CD4-positive, alpha-beta T cell (primary cell): Measurements from ENCODE around the gene C10orf67. TPM values are rescaled to one million over a fixed set of nuclear protein-coding genes. Genes with fewer than 3 reads are reported as not detected.
"Not testable (repeated sequence)": the region's sequence is repeated elsewhere in the genome, so short reads cannot be mapped to it uniquely, and the experiment has no call there.

Experiments used
- ATAC-seq: fragments of 200-7000 bp; cut with Tn5 transposase; one replicate; pipeline ENCODE4 v1.10.0; 2022; ENCODE audit warnings: mild to moderate bottlenecking; ENCODE audit not compliant: poor library complexity
- CTCF ChIA-PET: fragments of 350-600 bp; sonication (Branson Sonifier 250); formaldehyde crosslinking; loops from one replicate; lab custom pipeline; 2021; ENCODE audit warnings: antibody characterized with exemption, inconsistent platforms; lab: Charles Lee
- POLR2A ChIA-PET: fragments of 350-600 bp; sonication (Branson Sonifier 250); formaldehyde crosslinking; loops from one replicate; lab custom pipeline; 2021; ENCODE audit warnings: antibody characterized with exemption, inconsistent platforms; lab: Charles Lee
- DNase-seq, 14 experiments: peaks; one replicate each; pipeline ENCODE4 v3.0.0-alpha.2; 2013 to 2020; ENCODE audit warnings: mixed read lengths in 2 of 14
- H3K27ac ChIP-seq, 2 donors: one replicate each; pipeline versions ENCODE4 v1.5.1 to v1.7.0; 2013; ENCODE audit warnings: low read length in 2 of 2, low read depth in 1 of 2, mild to moderate bottlenecking in 1 of 2
- H3K27me3 ChIP-seq, 2 experiments: 1 replicate in 1 of 2; 2 replicates in 1 of 2; pipeline versions ENCODE4 v1.6.1 to v1.7.0; 2013; ENCODE audit warnings: low read length in 2 of 2, control low read depth in 1 of 2, mild to moderate bottlenecking in 1 of 2, moderate library complexity in 1 of 2; ENCODE audit not compliant: insufficient read depth in 2 of 2, control insufficient read depth in 1 of 2
- H3K36me3 ChIP-seq: one replicate; pipeline ENCODE4 v1.6.1; 2013; ENCODE audit warnings: low read length, control low read depth; ENCODE audit not compliant: insufficient read depth
- H3K4me1 ChIP-seq: one replicate; pipeline ENCODE4 v1.6.1; 2013; ENCODE audit warnings: low read length, control low read depth; ENCODE audit not compliant: insufficient read depth
- H3K4me3 ChIP-seq: one replicate; pipeline ENCODE4 v1.5.1; 2013; ENCODE audit warnings: mild to moderate bottlenecking, low read length, moderate library complexity
- H3K9me3 ChIP-seq, 2 experiments: 1 replicate in 1 of 2; 2 replicates in 1 of 2; pipeline versions ENCODE4 v1.6.1 to v1.7.0; 2013; ENCODE audit warnings: low read length in 2 of 2, mild to moderate bottlenecking in 2 of 2, control low read depth in 1 of 2, moderate library complexity in 1 of 2; ENCODE audit not compliant: control insufficient read depth in 1 of 2, insufficient read depth in 1 of 2
- H3K27ac Mint-ChIP-seq: one replicate; pipeline ENCODE4 v1.8.0; 2020; ENCODE audit warnings: mixed read lengths
- H3K27me3 Mint-ChIP-seq: one replicate; pipeline ENCODE4 v1.8.0; 2021; ENCODE audit warnings: mixed read lengths
- H3K36me3 Mint-ChIP-seq: one replicate; pipeline ENCODE4 v1.8.0; 2021; ENCODE audit warnings: low read depth, mixed read lengths
- H3K4me1 Mint-ChIP-seq: one replicate; pipeline ENCODE4 v1.8.0; 2021; ENCODE audit warnings: low read depth, mixed read lengths
- H3K4me3 Mint-ChIP-seq: one replicate; pipeline ENCODE4 v1.8.0; 2020; ENCODE audit warnings: mild to moderate bottlenecking, mixed read lengths
- H3K9me3 Mint-ChIP-seq: one replicate; pipeline ENCODE4 v1.8.0; 2020; ENCODE audit warnings: mixed read lengths
- intact Hi-C, 2 experiments: fragments of 100-400 bp; cut with DNase I in 1 of 2; cut with micrococcal nuclease in 1 of 2; formaldehyde crosslinking; loops; one replicate each; pipeline versions ENCODE4 v1.15.1 to v1.9.0; 2023 to 2025; cut with DNase I, micrococcal nuclease
- total RNA-seq, 174 experiments: library from RNA in 2 of 174; stranded (reverse) in 2 of 174; gene quantifications; one replicate each; pipeline ENCODE4 v1.2.3 and lab custom pipeline; 2021 to 2026
- TF ChIP-seq, protein P1 (sequence below): fragments of 200-600 bp; IDR thresholded peaks from one replicate; pipeline ENCODE4 v1.8.0; 2022; ENCODE audit warnings: antibody characterized with exemption, mild to moderate bottlenecking

The C10orf67 gene
- total RNA-seq, 2 experiments from 2014 or later, result not detected

DNA sequence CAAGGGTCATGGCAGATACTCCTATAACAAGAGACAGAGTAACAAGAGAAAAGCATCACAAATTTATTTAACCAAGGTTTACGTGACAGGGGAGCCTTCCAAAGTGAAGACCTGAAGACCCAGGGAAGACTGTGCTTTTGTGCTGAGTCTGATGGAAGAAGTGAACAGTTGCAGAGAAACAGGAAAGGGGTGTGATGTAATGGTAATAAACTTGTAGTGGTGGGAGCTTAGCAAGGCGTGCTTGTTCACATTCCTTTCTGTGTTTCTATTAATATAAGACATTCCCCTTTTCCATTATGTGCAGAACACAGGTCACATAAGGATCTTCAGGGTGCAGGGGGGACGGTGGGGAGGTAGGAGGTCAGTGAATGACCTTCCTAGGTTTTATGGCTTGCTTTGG is 25.5 kb upstream of the C10orf67 start:
- ChIA-PET POLR2A (no interaction called here), CTCF (no interaction called here)
- Histone ChIP-seq H3K9me3 (no peaks in the 10 kb centered on the region), H3K4me1 (peaks cover 34% of the 10 kb centered on the region), H3K27ac (no peak overlapping the region), H3K4me3 (no peak overlapping the region), H3K36me3 (no peaks in the 10 kb centered on the region), H3K27me3 (no peaks in the 10 kb centered on the region)
- H3K9me3 Mint-ChIP-seq, result no peaks in the 10 kb centered on the region
- no peaks in the 10 kb centered on the region for H3K36me3 Mint-ChIP-seq
- intact Hi-C loops, result no loop called here
- no peak overlapping the region for H3K4me3 Mint-ChIP-seq
- peak overlapping the region; percentile 2 for H3K27ac Mint-ChIP-seq
- peaks cover 44% of the 10 kb centered on the region for H3K4me1 Mint-ChIP-seq
- H3K27me3 Mint-ChIP-seq, result no peaks in the 10 kb centered on the region
- TF ChIP-seq, protein P1, sequence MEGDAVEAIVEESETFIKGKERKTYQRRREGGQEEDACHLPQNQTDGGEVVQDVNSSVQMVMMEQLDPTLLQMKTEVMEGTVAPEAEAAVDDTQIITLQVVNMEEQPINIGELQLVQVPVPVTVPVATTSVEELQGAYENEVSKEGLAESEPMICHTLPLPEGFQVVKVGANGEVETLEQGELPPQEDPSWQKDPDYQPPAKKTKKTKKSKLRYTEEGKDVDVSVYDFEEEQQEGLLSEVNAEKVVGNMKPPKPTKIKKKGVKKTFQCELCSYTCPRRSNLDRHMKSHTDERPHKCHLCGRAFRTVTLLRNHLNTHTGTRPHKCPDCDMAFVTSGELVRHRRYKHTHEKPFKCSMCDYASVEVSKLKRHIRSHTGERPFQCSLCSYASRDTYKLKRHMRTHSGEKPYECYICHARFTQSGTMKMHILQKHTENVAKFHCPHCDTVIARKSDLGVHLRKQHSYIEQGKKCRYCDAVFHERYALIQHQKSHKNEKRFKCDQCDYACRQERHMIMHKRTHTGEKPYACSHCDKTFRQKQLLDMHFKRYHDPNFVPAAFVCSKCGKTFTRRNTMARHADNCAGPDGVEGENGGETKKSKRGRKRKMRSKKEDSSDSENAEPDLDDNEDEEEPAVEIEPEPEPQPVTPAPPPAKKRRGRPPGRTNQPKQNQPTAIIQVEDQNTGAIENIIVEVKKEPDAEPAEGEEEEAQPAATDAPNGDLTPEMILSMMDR, result no peak
- ATAC-seq, result no peak
- no peak for DNase-seq

- peak overlapping the region in 1 of 2 donors; percentile 7 for H3K27ac ChIP-seq
These were observed 24.4 kb upstream of the C10orf67 start for GRCh38 chr10:23368816-23369640.

DNA sequence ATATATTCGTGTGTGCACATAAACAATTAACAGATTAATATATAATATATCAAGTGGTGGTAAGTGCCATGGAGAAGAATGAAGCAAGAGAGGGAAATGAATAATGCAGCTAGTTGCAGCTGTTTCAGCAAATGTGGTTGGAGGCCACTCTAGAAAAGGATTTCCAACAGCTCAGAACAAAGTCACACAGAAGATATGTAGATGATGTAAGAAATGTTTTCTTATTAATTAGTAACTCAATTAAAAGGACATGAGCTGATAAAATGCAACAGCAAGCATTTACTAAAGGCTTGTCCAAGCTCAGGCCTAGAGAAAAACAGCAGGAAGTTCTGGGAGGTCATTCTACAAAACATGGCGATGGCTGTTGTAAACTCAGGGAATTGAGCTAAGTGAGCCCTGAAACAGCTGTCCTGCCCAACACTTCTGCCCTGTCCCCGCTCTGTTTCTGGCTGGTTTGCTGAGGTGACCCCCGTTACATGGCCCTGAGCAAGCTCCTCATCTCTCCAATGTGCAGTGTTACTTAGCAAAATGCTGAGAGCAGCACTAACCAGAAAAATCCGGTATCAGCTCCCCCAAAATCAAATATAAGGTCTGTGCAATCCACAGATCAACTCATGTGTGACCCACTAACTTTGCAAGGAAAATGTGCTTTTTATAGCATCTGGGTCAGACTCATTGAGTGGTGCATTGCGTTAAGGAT is 23.4 kb upstream of the C10orf67 start:
- intact Hi-C loops, result loop anchor here in 1 of 2 experiments (2.0 kb wide), 1 partner anchor 23 kb away; the partner anchor contains the start of gene C10orf67
- CTCF ChIA-PET, result interaction anchor here (1.0 kb wide), 1 partner anchor 53 kb away, joined by 3 read pairs; no protein-coding TSS in a partner anchor
- POLR2A ChIA-PET, result interaction anchor here (0.6 to 2.0 kb wide), 4 partner anchors 27 to 173 kb away, joined by 3 to 28 read pairs (median 4); partner anchors contain the start of gene OTUD1
- no peak overlapping the region for H3K27ac ChIP-seq
- H3K4me3 ChIP-seq, result no peak overlapping the region
- Mint-ChIP-seq H3K27me3 (no peaks in the 10 kb centered on the region), H3K4me1 (peaks cover 57% of the 10 kb centered on the region), H3K36me3 (no peaks in the 10 kb centered on the region), H3K27ac (peak overlapping the region; percentile 66), H3K9me3 (no peaks in the 10 kb centered on the region), H3K4me3 (no peak overlapping the region)
- DNase-seq (no peak), ATAC-seq (no peak)
- no peaks in the 10 kb centered on the region for H3K9me3 ChIP-seq
- H3K4me1 ChIP-seq, result peaks cover 55% of the 10 kb centered on the region
- TF ChIP-seq, protein P1, result no peak
- H3K27me3 ChIP-seq, result no peaks in the 10 kb centered on the region
- H3K36me3 ChIP-seq, result no peaks in the 10 kb centered on the region

More at GRCh38 chr10:23368816-23369640, 24.4 kb upstream of the C10orf67 start:
- intact Hi-C loops, result loop anchor here in 1 of 2 experiments (2.0 kb wide), 1 partner anchor 24 kb away; the partner anchor contains the start of gene C10orf67
- no peaks in the 10 kb centered on the region for H3K9me3 ChIP-seq
- DNase-seq, result peak in 4 of 14 experiments; percentile 21 to 80 (median 38)
- Mint-ChIP-seq H3K4me1 (peaks cover 50% of the 10 kb centered on the region), H3K4me3 (peak overlapping the region; percentile 39), H3K27me3 (no peaks in the 10 kb centered on the region), H3K27ac (peak overlapping the region; percentile 66), H3K36me3 (no peaks in the 10 kb centered on the region), H3K9me3 (no peaks in the 10 kb centered on the region)
- ATAC-seq, result peak; percentile 60
- CTCF ChIA-PET, result no interaction called here
- TF ChIP-seq, protein P1, result no peak
- peaks cover 45% of the 10 kb centered on the region for H3K4me1 ChIP-seq
- no peaks in the 10 kb centered on the region for H3K36me3 ChIP-seq
- POLR2A ChIA-PET, result interaction anchor here (1.1 to 2.0 kb wide), 2 partner anchors 70 to 172 kb away, joined by 4 to 28 read pairs; partner anchors contain the start of gene OTUD1
- no peaks in the 10 kb centered on the region for H3K27me3 ChIP-seq
- H3K4me3 ChIP-seq, result peak overlapping the region; percentile 10

DNA sequence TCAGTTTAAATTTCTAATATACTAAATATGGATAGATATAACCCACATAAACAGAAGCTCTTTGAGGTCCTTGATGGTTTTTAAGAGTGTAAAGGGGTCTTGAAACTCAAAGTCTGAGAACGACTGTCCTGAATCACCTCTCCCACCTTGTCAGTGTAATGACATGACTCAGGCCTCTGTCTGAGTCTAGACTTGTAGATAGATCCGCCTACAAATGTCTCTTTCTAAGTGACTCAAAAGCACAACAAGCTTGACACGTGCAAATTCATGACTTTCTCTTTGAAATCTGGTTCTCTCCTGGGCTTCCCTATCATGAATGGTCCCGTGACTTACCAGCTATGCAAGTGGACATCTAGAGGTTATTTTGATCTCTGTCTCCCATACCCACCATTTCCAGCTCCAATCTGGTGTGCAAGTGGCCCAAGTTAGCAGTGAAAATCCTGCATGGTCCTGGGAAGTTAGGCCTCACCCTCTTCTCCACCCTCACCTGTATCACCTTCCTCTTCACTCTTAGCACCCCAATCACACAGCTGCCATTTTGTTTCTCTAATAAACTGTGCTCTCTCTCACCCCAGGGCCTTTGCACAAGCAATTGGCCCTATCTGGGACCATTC is 20.9 kb upstream of the C10orf67 start:
- intact Hi-C loops, H3K9me3 Mint-ChIP-seq, H3K36me3 ChIP-seq, H3K4me3 ChIP-seq, H3K9me3 ChIP-seq, CTCF ChIA-PET, H3K27me3 Mint-ChIP-seq, H3K4me3 Mint-ChIP-seq, DNase-seq, H3K27me3 ChIP-seq, H3K27ac ChIP-seq, H3K27ac Mint-ChIP-seq, H3K36me3 Mint-ChIP-seq: not testable (repeated sequence)
- peak; percentile 9 for ATAC-seq
- H3K4me1 Mint-ChIP-seq, result peaks cover 68% of the 10 kb centered on the region
- POLR2A ChIA-PET, result interaction anchor here (7.8 kb wide), 1 partner anchor 74 kb away, joined by 49 read pairs; the partner anchor contains the start of gene OTUD1
- H3K4me1 ChIP-seq, result peaks cover 65% of the 10 kb centered on the region
